D721Med (cell line): ENCODE data around the gene SIM2.

Experiments
- DNase-seq: peaks from one replicate; pipeline ENCODE4 v3.0.0; 2011; ENCODE audit warnings: low spot score; ENCODE audit not compliant: insufficient read length
- FAIRE-seq: peaks from 2 replicates; lab custom pipeline; 2011; peaks lifted over from hg19 to GRCh38; lab: Jason Lieb, UNC
- CTCF ChIP-seq: IDR thresholded peaks from 2 replicates; pipeline ENCODE4 v1.5.1; 2012; ENCODE audit warnings: mild to moderate bottlenecking, control low read depth; ENCODE audit not compliant: insufficient read depth; ENCODE audit errors: missing control alignments

The SIM2 gene

DNA sequence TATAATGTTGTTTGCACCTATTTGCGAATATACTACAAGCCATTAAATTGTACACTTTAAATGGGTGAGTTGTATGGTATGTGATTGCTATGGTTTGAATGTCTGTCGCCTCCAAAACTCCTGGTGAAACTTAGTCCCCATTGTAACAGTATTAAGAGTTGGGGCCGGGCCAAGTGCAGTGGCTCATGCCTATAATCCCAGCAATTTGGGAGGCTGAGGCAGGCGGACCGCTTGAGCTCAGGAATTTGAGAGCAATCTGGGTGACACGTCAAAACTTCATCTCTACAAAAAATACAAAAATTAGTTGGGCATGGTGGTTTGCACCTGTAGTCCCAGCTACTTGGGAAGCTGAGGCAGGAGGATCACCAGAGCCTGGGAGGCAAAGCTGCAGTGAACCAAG lies 12.0 kb upstream of the SIM2 start:
- FAIRE-seq (no peak), DNase-seq (no peak)
- TF ChIP-seq CTCF: no peak

DNA sequence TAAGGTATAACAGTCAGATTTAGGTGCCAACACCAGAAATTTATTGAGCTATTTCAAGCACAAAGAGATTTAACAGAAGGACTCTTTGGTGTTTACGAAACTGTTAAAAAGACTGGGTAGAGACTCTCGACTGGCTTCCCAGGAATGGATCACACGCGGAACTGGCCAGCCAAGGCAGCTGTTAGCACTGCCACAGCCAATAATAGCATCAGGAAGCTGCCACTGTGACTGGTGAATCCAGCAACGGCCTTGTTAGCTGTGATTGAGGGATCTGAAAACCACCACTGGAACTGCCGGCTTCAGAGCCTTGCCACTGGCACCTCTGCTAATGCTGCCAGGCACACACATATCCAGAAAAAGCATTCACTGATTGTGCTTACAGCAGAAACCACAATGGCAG lies 10.6 kb upstream of the SIM2 start:
- no peak for DNase-seq
- TF ChIP-seq CTCF: no peak
- FAIRE-seq: no peak

DNA sequence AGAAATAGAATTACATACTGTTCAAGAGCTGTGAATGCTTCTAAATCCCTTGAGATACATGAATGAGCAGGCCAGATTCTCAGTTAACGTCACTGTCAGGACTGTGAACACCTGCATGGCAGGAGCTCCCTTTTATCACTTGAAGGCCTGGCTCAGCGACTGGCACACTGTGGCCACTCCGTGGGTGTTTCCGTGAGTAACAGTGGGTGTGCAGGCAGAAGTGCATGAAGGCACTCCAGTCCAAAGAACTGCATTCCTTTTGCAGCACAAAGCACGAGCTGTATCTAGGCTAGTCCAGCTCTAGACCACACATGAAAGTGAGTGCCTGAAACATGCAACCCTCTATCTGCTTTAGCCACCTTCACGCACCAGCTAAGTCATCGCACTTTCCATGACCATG lies 9.6 kb upstream of the SIM2 start:
- FAIRE-seq (no peak), DNase-seq (no peak)
- no peak for TF ChIP-seq CTCF

DNA sequence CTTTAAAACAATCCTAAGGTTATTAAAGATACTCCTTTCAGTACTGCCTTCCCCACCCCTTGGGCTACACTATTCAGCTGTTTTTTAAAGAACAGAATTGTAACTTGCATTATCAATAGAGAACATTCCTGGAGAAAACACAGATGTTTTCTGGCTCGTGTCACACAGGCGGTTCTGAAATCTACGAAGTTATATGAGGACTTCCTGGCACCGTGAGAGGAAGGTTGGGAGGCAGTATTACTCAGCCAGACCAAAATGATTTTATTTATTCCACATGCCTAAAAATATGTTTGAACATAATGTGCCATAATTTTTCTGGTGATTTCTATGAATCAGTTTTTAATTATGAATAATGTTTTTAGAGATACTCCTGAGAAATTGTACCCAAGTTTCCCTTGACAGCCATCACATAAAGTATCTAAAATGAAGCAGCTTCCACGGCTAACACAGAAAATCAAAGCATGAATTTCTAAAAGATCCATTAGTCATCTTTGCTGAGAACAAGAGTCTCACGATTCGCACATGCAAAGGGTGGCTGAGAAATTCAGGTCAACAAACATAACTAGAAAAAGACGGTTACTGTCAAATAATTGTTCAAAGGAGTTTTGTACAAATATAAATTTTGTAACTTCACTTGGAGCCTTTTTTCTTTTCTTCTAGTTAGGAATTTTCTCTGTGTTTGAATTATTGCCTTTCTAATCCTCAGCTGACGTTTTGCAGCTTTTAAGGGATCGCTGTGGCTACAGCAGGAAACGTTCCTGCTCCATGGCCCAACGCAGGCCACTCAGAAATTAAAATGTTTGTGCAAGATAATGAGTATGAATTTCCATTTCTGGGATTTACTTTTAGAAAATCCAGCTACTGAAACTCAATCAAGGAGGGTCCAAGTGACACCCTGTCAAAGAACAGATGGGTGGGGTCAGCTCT lies 8.0 kb upstream of the SIM2 start:
- no peak for DNase-seq
- no peak for FAIRE-seq
- no peak for TF ChIP-seq CTCF

DNA sequence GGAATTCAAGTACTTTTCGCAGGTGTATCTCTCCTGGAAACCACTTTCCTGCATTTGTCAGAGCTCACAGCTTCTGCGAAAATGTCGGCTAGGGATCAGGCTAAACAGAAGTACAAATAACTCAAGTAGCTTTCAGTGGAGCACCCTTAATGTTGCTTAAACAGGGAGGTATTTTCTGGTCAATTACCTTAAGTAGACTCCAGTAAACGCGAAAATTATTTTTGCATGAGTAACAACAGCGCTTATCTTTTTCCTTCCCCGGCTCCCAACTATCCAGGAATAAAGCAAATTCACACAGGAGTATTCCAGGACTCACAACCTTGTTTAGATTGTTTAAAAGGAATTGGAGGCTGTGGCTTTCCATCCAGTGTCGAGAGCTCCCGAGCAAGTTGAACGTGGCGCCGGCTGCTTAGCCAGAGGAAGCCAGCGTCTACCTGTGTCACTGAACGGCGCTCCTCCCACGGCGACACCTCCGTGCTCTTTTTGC lies 7.3 kb upstream of the SIM2 start:
- DNase-seq (no peak), FAIRE-seq (no peak)
- no peak for TF ChIP-seq CTCF

DNA sequence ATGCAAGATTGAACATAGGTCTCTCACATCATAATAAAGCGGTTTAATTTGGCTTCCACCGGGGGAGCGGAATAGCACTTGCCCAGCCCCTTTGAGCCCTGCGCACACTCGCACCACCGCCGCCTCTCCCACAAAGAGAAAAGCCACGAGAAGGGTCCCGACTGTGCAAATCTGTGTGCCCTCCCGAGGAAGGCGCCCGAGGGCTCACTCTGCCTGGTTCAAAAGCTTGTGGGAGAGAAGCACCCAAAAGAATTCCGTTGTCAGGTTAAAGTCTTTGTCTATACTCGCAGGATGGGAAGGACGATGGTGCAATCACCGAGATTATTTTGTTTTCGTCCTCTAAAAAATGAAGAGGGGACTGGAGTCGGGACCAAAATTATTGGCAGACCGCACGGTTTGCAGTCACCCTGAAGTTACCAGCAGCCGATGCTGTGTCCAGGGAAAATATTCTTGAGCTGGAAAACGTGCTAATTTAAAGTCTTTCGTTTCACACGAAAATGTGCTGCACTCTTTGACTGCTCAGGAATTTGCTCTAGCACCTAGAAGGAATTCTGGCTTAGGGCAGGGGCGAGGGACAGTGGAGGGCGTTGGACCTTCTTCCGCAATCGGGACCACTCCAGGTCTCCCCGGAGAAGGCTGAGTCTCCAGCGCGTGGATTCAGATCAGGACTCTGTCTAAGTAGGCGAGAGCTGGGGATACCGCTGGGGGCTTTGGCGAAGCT lies 6.6 kb upstream of the SIM2 start:
- DNase-seq (no peak), FAIRE-seq (no peak)
- no peak for TF ChIP-seq CTCF
